Colonic mucosa (tissue), 4 donors: ENCODE data around the gene LYST. TPM values are rescaled to one million over a fixed set of nuclear protein-coding genes. Genes with fewer than 3 reads are reported as not detected.

Experiments
- DNase-seq: peaks from one replicate; pipeline ENCODE4 v3.0.0-alpha.2; 2020
- H3K27ac ChIP-seq: fragments of 200-600 bp; one replicate; pipeline ENCODE4 v1.8.0; 2021
- H3K27me3 ChIP-seq: fragments of 200-600 bp; one replicate; pipeline ENCODE4 v1.8.0; 2021
- H3K36me3 ChIP-seq: fragments of 200-600 bp; one replicate; pipeline ENCODE4 v1.8.0; 2021
- H3K4me1 ChIP-seq: fragments of 200-600 bp; one replicate; pipeline ENCODE4 v1.8.0; 2021; ENCODE audit warnings: mild to moderate bottlenecking
- H3K4me3 ChIP-seq: fragments of 200-600 bp; one replicate; pipeline ENCODE4 v1.8.0; 2021
- H3K9ac ChIP-seq, 2 donors: one replicate each; pipeline ENCODE4 v1.7.0; 2013; ENCODE audit warnings: control low read depth in 2 of 2, low read depth in 2 of 2, low read length in 2 of 2
- H3K9me3 ChIP-seq: fragments of 200-600 bp; one replicate; pipeline ENCODE4 v1.8.0; 2021
- CTCF ChIP-seq: fragments of 200-600 bp; IDR thresholded peaks from one replicate; pipeline ENCODE4 v1.8.0; 2022; ENCODE audit warnings: antibody characterized with exemption, mild to moderate bottlenecking
- intact Hi-C: fragments of 100-400 bp; cut with DNase I; formaldehyde crosslinking; loops from one replicate; pipeline ENCODE4 v1.14.1; 2022
- total RNA-seq, 2 donors: library from RNA; stranded (reverse); fragmentation: NEBNext Ultra II Directional in 1 of 2; extraction: Animal tissue kit (Norgen Biotek cat#: 25700) in 1 of 2; gene quantifications; one replicate each; pipeline ENCODE4 v1.2.1, GENCODE V29; 2021
- donor health status: healthy.
- donor health status: DM: no; HTN: no; CAD: no.
- donor health status: DM: no; HTN: no; CAD: no.

Gene LYST
- total RNA-seq, 2 donors from 2014 or later = 13.7 to 20.0 TPM

GRCh38 chr1:235823684-235824083 is 43.0 kb downstream of the LYST start:
- Histone ChIP-seq H3K4me1 (no peaks in the 10 kb centered on the region), H3K9ac (no peak overlapping the region), H3K36me3 (no peaks in the 10 kb centered on the region), H3K4me3 (no peak overlapping the region), H3K9me3 (no peaks in the 10 kb centered on the region), H3K27me3 (no peaks in the 10 kb centered on the region), H3K27ac (no peak overlapping the region)
- TF ChIP-seq CTCF = no peak
- intact Hi-C loops = no loop called here
- no peak for DNase-seq

- TF ChIP-seq CTCF = no peak
- intact Hi-C loops = no loop called here
- no peak overlapping the region for H3K27ac ChIP-seq
Measured at GRCh38 chr1:235822685-235823084, 44.0 kb downstream of the LYST start.

GRCh38 chr1:235821361-235821981 is 45.2 kb downstream of the LYST start:
- intact Hi-C loops = no loop called here
- Histone ChIP-seq H3K27me3 (no peaks in the 10 kb centered on the region), H3K4me3 (no peak overlapping the region), H3K36me3 (no peaks in the 10 kb centered on the region), H3K9me3 (no peaks in the 10 kb centered on the region), H3K4me1 (no peaks in the 10 kb centered on the region), H3K9ac (no peak overlapping the region), H3K27ac (no peak overlapping the region)
- DNase-seq = no peak
- no peak for TF ChIP-seq CTCF

More at GRCh38 chr1:235822685-235823084, 44.0 kb downstream of the LYST start:
- Histone ChIP-seq H3K27me3 (no peaks in the 10 kb centered on the region), H3K9ac (no peak overlapping the region), H3K4me3 (no peak overlapping the region), H3K4me1 (no peaks in the 10 kb centered on the region), H3K9me3 (no peaks in the 10 kb centered on the region), H3K36me3 (no peaks in the 10 kb centered on the region)
- no peak for DNase-seq

GRCh38 chr1:235820061-235820460 is 46.6 kb downstream of the LYST start:
- no peaks in the 10 kb centered on the region for H3K4me1 ChIP-seq
- no peaks in the 10 kb centered on the region for H3K36me3 ChIP-seq
- H3K27me3 ChIP-seq = no peaks in the 10 kb centered on the region
- no peak overlapping the region for H3K4me3 ChIP-seq
- no peak for TF ChIP-seq CTCF
- DNase-seq = no peak
- H3K27ac ChIP-seq = no peak overlapping the region
- H3K9me3 ChIP-seq = no peaks in the 10 kb centered on the region
- intact Hi-C loops = no loop called here
- no peak overlapping the region for H3K9ac ChIP-seq

- intact Hi-C loops = no loop called here
- H3K4me1 ChIP-seq = no peaks in the 10 kb centered on the region
- no peaks in the 10 kb centered on the region for H3K9me3 ChIP-seq
- H3K27ac ChIP-seq = no peak overlapping the region
- H3K9ac ChIP-seq = no peak overlapping the region
- H3K27me3 ChIP-seq = no peaks in the 10 kb centered on the region
- H3K4me3 ChIP-seq = no peak overlapping the region
- no peak for DNase-seq
- H3K36me3 ChIP-seq = no peaks in the 10 kb centered on the region
- no peak for TF ChIP-seq CTCF
Measured at GRCh38 chr1:235818632-235819136, 48.0 kb downstream of the LYST start.
